ENCODE data around the gene SRGN. TPM values are rescaled to one million over a fixed set of nuclear protein-coding genes. Genes with fewer than 3 reads are reported as not detected.

The SRGN gene, protein sequence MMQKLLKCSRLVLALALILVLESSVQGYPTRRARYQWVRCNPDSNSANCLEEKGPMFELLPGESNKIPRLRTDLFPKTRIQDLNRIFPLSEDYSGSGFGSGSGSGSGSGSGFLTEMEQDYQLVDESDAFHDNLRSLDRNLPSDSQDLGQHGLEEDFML
- 183 and 191 TPM in 2 replicates for total RNA-seq

DNA sequence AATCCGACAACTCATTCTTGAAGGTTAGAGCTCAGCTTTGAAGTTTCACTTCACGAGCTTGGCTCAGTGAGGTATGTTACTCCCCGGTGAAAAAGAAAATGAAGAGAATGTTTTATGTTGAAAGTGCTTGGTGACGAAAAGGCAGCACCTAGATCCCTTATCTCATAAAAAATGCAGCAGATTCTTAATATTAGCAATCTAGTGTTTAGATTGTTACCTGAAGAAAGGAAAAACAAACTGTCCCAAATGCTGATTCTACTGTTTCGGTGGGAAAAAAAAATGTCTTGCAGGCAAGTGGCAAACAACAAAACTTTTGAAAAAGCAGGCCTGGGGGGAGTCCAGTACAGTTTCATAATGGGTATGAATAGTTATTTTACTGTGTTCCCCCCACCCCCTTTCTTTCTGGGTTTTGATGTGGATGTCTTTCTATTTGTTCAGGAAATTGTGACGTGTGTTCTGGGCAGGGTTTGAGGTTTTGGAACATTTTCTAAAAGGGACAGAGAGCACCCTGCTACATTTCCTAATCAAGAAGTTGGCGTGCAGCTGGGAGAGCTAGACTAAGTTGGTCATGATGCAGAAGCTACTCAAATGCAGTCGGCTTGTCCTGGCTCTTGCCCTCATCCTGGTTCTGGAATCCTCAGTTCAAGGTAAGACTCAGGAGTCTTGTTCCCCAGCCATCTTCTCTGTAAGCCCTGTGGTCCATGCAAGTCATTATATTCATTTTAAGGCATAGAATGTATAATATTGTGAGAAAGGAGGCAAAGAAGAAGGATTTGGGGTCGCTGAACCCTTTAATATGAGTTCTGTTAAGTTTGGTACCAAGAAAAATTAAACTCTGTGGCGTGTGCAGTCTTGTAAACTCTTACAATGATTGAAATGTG is at the start of gene SRGN:
TSS of gene SRGN (plus strand) at position 514 of the 881 bp plus-strand sequence. CDS start at position 569, 55 bp downstream.

DNA sequence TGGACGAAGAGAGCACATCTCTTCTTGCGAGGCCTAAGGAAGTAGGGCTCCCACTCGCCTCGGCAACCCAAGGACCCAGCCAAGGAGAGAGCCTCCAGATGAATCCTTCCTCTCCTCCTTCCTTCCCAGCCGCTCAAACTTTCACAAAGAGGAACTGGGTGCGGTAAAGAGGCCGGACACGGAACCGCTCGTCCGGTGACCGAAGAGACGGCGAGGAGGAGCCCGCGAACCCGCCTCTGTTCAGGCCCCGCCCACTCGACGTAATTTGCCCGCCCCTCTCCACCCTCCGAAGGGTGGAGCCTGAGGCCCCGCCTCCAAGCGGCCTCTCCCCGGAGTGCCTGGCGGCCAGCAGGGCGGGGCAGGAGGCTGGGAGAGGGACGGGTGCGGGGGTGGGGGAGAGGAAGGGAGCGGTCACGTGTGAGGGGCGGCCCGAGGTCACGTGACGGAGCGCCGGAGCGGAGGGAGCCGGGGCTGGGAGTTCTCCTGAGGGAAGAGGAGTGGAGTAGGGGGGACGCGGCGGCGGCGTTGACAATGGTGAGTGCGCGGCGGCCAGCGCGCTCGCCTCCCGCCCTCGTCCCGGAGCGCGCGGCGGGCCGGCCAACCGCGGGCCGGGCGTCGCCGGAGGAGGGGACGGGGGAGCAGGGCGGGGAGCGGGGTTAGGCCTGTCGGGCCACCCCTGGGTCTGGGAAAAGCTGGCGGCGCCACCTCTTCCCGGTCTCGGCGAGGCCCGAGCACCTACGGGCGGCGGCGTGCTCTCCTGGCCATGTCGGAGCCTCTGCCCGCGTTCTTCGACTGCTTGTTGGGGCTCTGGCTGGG is 36.1 kb downstream of the SRGN start, which contains the start of gene VPS26A:
TSS of gene VPS26A (plus strand) at position 432 of the 816 bp plus-strand sequence. CDS start at position 532, 100 bp downstream.

Small RNAs within 50 kb of the gene (small RNA-seq; reads per million reads assigned to genes)
- not detected for gene RF00017

Other genes starting within 250 kb of the SRGN start
- gene DDX50, start 186.8 kb upstream of the SRGN start, total RNA-seq = 57.4 and 57.6 TPM in 2 replicates
- 55.7 and 63.2 TPM in 2 replicates for gene DDX21, start 131.9 kb upstream of the SRGN start, total RNA-seq
- 38.7 and 57.0 TPM in 2 replicates for gene KIFBP, start 99.3 kb upstream of the SRGN start, total RNA-seq
- gene VPS26A, start 36.1 kb downstream of the SRGN start, total RNA-seq = 50.3 and 53.3 TPM in 2 replicates
- gene SUPV3L1, start 92.1 kb downstream of the SRGN start, total RNA-seq = 28.7 and 33.2 TPM in 2 replicates
- 0.13 and 0.54 TPM in 2 replicates for gene HKDC1, start 132.2 kb downstream of the SRGN start, total RNA-seq
- gene HK1, start 190.4 kb downstream of the SRGN start, total RNA-seq = 108 and 111 TPM in 2 replicates